Upper lobe of left lung (tissue), 4 donors: ENCODE results near the gene LRP1-AS.

Experiments used
- POLR2A ChIP-seq, 4 donors: fragments of 450-650 bp; IDR thresholded peaks; one replicate each; pipeline ENCODE4 v1.5.1; 2016 to 2017; ENCODE audit warnings: antibody characterized with exemption in 4 of 4, mild to moderate bottlenecking in 2 of 4
- POLR2AphosphoS5 ChIP-seq, 2 donors: sonication (generic); formaldehyde crosslinking; IDR thresholded peaks; one replicate each; pipeline ENCODE4 v1.5.1; 2017; ENCODE audit warnings: antibody characterized with exemption in 2 of 2
- TF ChIP-seq, protein P1 (sequence below), 6 experiments: fragments of 450-650 bp in 4 of 6; fragments of 200-600 bp in 2 of 6; sonication (generic) in 2 of 6; IDR thresholded peaks; one replicate each; pipeline ENCODE4 v1.5.1; 2016 to 2019; ENCODE audit warnings: antibody characterized with exemption in 6 of 6

DNA sequence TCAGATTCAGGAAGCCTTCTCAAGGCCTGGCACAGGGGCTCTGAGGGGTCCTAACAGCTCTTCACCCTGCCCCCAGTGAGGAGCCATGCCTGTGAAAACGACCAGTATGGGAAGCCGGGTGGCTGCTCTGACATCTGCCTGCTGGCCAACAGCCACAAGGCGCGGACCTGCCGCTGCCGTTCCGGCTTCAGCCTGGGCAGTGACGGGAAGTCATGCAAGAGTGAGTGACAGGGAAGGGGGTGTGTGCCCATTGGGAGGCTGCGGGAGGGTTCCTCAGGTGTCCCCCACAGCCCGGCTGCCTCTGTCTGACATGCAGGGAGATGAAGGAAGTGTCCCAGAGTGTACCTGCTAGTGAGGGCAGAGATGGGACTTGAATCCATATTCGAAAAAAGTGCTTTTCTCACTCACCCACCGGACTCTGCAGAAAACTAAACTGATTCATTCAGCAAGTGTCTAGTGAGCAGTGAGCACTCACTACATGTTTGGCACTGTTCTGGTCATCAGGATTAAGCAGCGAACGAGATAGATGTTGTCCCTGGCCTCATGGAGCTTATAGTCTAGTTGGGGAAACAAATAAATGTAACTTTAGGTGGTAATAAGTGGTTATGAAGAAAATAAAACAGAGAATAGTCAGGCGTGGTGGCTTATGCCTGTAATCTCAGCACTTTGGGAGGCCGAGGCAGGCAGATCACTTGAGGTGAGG lies 9.4 kb upstream of the LRP1-AS start:
- TF ChIP-seq, protein P1, sequence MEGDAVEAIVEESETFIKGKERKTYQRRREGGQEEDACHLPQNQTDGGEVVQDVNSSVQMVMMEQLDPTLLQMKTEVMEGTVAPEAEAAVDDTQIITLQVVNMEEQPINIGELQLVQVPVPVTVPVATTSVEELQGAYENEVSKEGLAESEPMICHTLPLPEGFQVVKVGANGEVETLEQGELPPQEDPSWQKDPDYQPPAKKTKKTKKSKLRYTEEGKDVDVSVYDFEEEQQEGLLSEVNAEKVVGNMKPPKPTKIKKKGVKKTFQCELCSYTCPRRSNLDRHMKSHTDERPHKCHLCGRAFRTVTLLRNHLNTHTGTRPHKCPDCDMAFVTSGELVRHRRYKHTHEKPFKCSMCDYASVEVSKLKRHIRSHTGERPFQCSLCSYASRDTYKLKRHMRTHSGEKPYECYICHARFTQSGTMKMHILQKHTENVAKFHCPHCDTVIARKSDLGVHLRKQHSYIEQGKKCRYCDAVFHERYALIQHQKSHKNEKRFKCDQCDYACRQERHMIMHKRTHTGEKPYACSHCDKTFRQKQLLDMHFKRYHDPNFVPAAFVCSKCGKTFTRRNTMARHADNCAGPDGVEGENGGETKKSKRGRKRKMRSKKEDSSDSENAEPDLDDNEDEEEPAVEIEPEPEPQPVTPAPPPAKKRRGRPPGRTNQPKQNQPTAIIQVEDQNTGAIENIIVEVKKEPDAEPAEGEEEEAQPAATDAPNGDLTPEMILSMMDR (IDR thresholded peaks at IDR 0.05), result no peak
- no peak for TF ChIP-seq POLR2A (IDR thresholded peaks at IDR 0.05)
- TF ChIP-seq POLR2AphosphoS5 (IDR thresholded peaks at IDR 0.05), result no peak
